Esophagus squamous epithelium (tissue), 5 donors: ENCODE measurements around the gene FAM47E. TPM values are rescaled to one million over a fixed set of nuclear protein-coding genes. Genes with fewer than 3 reads are reported as not detected.

Source experiments
- DNase-seq: peaks from one replicate; lab custom pipeline; 2025; lab: John Stamatoyannopoulos, UW
- H3K27ac ChIP-seq, 4 donors: fragments of 200-600 bp; sonication (generic); one replicate each; pipeline ENCODE4 v1.5.1; 2016 to 2019; ENCODE audit warnings: mild to moderate bottlenecking in 1 of 4
- H3K27me3 ChIP-seq, 4 donors: fragments of 200-600 bp; sonication (generic); 1 replicate in 3 of 4; 2 replicates in 1 of 4; pipeline versions ENCODE4 v1.5.1 to v1.6.0; 2017 to 2021; ENCODE audit warnings: antibody characterized with exemption in 1 of 4
- H3K36me3 ChIP-seq, 3 donors: fragments of 200-600 bp; sonication (generic); one replicate each; pipeline ENCODE4 v1.5.1; 2016 to 2019
- H3K4me1 ChIP-seq, 3 donors: fragments of 200-600 bp; sonication (generic); one replicate each; pipeline ENCODE4 v1.5.1; 2017 to 2019
- H3K4me3 ChIP-seq, 4 donors: fragments of 200-600 bp; sonication (generic); 1 replicate in 3 of 4; 2 replicates in 1 of 4; pipeline ENCODE4 v1.5.1; 2016 to 2019; ENCODE audit warnings: mild to moderate bottlenecking in 2 of 4, moderate library complexity in 1 of 4
- H3K9me3 ChIP-seq, 3 donors: fragments of 200-600 bp; sonication (generic); one replicate each; pipeline ENCODE4 v1.5.1; 2016 to 2019
- POLR2A ChIP-seq, 4 donors: fragments of 450-650 bp; IDR thresholded peaks; one replicate each; pipeline ENCODE4 v1.6.1; 2017; ENCODE audit warnings: antibody characterized with exemption in 4 of 4, mild to moderate bottlenecking in 4 of 4, moderate library complexity in 3 of 4
- WGBS, 2 donors: methylation state at CpG; one replicate each; pipeline ENCODE4 v1.1.5; 2018; 5-methylcytosine and 5-hydroxymethylcytosine counted together
- intact Hi-C: fragments of 100-400 bp; cut with DNase I; formaldehyde crosslinking; loops from one replicate; pipeline ENCODE4 v1.15.0; 2022
- total RNA-seq, 4 donors: library from RNA; depleted of rRNA; stranded (reverse); fragments of >200 nt; gene quantifications; one replicate each; pipeline ENCODE4 v1.1.0, GENCODE V29; 2016
- TF ChIP-seq, protein P1 (sequence below), 6 experiments: fragments of 450-650 bp in 4 of 6; fragments of 200-600 bp in 2 of 6; sonication (generic) in 2 of 6; IDR thresholded peaks; one replicate each; pipeline ENCODE4 v1.5.1; 2016 to 2019; ENCODE audit warnings: antibody characterized with exemption in 6 of 6, mild to moderate bottlenecking in 4 of 6, moderate library complexity in 4 of 6
- donor health status: DM: yes; HTN: yes; CAD: no.

The FAM47E gene
- total RNA-seq, 4 donors from 2014 or later, result 0.44 to 0.76 TPM; not detected in 2

DNA sequence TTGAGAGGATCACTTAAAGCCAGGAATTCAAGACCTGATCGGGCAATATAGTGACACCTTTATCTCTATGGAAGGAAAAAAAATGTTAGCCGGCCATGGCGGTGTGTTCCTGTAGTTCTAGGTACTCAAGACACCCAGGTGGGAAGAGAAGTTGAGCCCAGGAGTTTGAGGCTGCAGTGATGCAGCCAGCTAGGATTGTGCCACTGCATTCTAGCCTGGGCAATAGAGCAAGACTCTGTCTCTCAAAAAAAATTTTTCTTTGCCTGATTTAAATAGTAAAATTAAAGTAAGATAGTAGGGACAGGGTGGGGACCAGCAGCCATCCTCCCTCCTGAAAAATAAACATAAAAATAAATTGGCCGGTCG is 16.9 kb upstream of the FAM47E start:
- intact Hi-C loops, result no loop called here
- 88 to 97% methylated on average over 5 of the region's 5 CpGs for WGBS, 2 donors

DNA sequence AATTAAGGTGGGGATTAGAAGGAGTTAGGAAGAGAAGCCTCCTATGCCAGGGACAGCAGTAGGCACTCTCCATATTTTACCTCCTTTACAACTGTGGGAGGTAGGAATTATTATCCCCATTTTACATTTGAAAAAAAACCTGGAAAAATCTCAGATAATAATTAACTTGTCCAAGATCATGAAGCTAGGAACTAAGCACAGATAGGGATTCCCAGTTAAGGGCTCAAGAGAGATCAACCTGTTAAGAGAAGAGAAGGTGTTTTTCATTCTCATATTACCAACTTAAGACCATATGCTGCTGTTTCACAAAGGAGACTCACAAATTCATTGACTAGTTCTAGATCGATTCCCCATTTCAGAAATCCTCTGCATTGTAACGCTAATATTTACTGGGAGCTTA is 16.1 kb upstream of the FAM47E start:
- H3K27ac ChIP-seq, result peak overlapping the region; percentile 51 to 74 (median 71)

More for the DNA sequence above, 16.9 kb upstream of the FAM47E start:
- Histone ChIP-seq H3K36me3 (no peaks in the 10 kb centered on the region), H3K4me1 (peaks cover 7 to 48% (median 13%) of the 10 kb centered on the region in 3 donors), H3K27me3 (no peaks in the 10 kb centered on the region), H3K9me3 (peaks cover 0 to 4% (median 0%) of the 10 kb centered on the region in 3 donors), H3K4me3 (peak overlapping the region in 1 of 4 donors; percentile 45), H3K27ac (peak overlapping the region in 3 of 4 donors; percentile 62 to 74 (median 71))
- DNase-seq, result no peak
- TF ChIP-seq POLR2A (IDR thresholded peaks at IDR 0.05), result no peak
- TF ChIP-seq, protein P1, sequence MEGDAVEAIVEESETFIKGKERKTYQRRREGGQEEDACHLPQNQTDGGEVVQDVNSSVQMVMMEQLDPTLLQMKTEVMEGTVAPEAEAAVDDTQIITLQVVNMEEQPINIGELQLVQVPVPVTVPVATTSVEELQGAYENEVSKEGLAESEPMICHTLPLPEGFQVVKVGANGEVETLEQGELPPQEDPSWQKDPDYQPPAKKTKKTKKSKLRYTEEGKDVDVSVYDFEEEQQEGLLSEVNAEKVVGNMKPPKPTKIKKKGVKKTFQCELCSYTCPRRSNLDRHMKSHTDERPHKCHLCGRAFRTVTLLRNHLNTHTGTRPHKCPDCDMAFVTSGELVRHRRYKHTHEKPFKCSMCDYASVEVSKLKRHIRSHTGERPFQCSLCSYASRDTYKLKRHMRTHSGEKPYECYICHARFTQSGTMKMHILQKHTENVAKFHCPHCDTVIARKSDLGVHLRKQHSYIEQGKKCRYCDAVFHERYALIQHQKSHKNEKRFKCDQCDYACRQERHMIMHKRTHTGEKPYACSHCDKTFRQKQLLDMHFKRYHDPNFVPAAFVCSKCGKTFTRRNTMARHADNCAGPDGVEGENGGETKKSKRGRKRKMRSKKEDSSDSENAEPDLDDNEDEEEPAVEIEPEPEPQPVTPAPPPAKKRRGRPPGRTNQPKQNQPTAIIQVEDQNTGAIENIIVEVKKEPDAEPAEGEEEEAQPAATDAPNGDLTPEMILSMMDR (IDR thresholded peaks at IDR 0.05), result no peak

DNA sequence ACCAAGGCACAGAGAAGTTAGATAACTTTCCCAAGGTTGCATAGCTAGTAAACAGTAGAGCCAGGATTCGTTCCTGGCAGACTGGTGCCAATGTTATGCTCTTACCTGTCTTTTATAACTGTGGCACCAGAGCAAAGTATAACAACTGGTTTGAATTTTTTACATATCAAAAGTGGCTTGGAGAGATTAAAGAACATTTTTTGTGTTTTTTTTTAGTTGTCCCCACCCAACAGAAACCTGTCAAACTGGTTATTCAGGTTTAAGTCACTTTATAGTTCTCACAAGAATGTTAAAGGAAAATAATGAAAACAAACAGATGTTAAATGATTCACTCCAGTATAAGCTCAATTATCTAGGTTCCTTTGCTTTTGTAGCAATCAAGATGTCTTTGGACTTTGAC is 15.6 kb upstream of the FAM47E start:
- intact Hi-C loops, result no loop called here
- no peaks in the 10 kb centered on the region for H3K27me3 ChIP-seq
- no peak for DNase-seq
- no peaks in the 10 kb centered on the region for H3K36me3 ChIP-seq
- TF ChIP-seq, protein P1 (IDR thresholded peaks at IDR 0.05), result no peak
- no peak overlapping the region for H3K4me3 ChIP-seq
- WGBS, 2 donors, result 7 to 37% methylated on average over 1 of the region's 1 CpG
- H3K27ac ChIP-seq, result peak overlapping the region; percentile 51 to 74 (median 71)
- peaks cover 7 to 48% (median 13%) of the 10 kb centered on the region in 3 donors for H3K4me1 ChIP-seq
- H3K9me3 ChIP-seq, result peaks cover 0 to 9% (median 6%) of the 10 kb centered on the region in 3 donors

More for the DNA sequence above, 16.1 kb upstream of the FAM47E start:
- Histone ChIP-seq H3K36me3 (no peaks in the 10 kb centered on the region), H3K4me1 (peaks cover 7 to 48% (median 13%) of the 10 kb centered on the region in 3 donors), H3K27me3 (no peaks in the 10 kb centered on the region), H3K4me3 (no peak overlapping the region), H3K9me3 (peaks cover 0 to 8% (median 1%) of the 10 kb centered on the region in 3 donors)
- WGBS, 2 donors, result 38 to 63% methylated on average over 2 of the region's 2 CpGs
- no peak for TF ChIP-seq POLR2A (IDR thresholded peaks at IDR 0.05)
- TF ChIP-seq, protein P1 (IDR thresholded peaks at IDR 0.05), result no peak
- intact Hi-C loops, result no loop called here
- no peak for DNase-seq

DNA sequence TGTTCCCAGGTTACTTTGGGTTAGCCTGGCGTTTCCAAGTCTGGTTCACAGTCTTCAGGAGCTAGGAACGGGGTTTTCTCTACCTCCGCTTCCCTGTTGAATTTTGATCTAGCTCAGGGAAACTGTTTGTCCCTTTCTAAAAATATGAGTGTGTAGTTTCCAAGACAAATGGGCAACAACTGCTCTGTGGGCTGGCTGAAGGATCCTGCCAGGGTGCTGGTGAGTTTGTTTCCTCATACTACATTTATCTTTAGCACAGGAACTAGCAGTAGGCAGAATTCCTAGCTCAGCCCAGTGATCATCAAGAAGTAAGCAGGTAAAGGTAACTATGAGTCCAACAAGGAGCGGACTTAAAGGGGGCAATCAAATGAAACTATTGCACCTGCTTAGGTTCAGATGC is 13.3 kb upstream of the FAM47E start:
- H3K27me3 ChIP-seq, result no peaks in the 10 kb centered on the region
- no peak for TF ChIP-seq POLR2A (IDR thresholded peaks at IDR 0.05)
- TF ChIP-seq, protein P1 (IDR thresholded peaks at IDR 0.05), result no peak
- H3K36me3 ChIP-seq, result no peaks in the 10 kb centered on the region
- H3K4me3 ChIP-seq, result no peak overlapping the region
- H3K9me3 ChIP-seq, result peaks cover 0 to 12% (median 6%) of the 10 kb centered on the region in 3 donors
- DNase-seq, result no peak
- H3K4me1 ChIP-seq, result peaks cover 6 to 32% (median 7%) of the 10 kb centered on the region in 3 donors
- WGBS, 2 donors, result 82 to 89% methylated on average over 3 to 4 of the region's 4 CpGs
- H3K27ac ChIP-seq, result no peak overlapping the region
- intact Hi-C loops, result no loop called here

DNA sequence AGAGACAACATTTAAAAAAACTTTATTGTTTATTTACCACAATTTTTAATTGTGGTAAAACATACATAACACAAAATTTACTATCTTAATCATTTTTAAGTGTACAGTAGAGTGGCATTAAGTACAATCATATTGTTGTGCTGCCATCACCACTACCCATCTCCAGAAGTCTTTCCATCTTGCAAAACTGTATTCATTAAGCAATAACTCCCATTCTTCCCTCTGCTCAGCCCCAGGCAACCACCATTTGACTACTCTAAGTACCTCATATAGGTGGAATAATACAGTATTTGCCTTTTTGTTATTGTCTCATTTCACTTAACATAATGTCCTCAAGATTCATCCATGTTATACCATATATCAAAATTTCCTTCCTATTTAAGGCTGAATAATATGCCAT is 12.8 kb upstream of the FAM47E start:
- H3K27ac ChIP-seq, result no peak overlapping the region
- intact Hi-C loops, result no loop called here
- no peak overlapping the region for H3K4me3 ChIP-seq
- TF ChIP-seq POLR2A (IDR thresholded peaks at IDR 0.05), result no peak
- TF ChIP-seq, protein P1 (IDR thresholded peaks at IDR 0.05), result no peak
- H3K27me3 ChIP-seq, result peaks cover 0 to under 1% (median 0%) of the 10 kb centered on the region in 4 donors
- H3K4me1 ChIP-seq, result peaks cover 5 to 27% (median 7%) of the 10 kb centered on the region in 3 donors
- H3K36me3 ChIP-seq, result no peaks in the 10 kb centered on the region
- H3K9me3 ChIP-seq, result peaks cover 0 to 12% (median 6%) of the 10 kb centered on the region in 3 donors
- DNase-seq, result no peak
